ENCODE data around the gene SPP1. TPM values are rescaled to one million over a fixed set of nuclear protein-coding genes. Genes with fewer than 3 reads are reported as not detected.
"Not testable (repeated sequence)": the region's sequence is repeated elsewhere in the genome, so short reads cannot be mapped to it uniquely, and the experiment has no call there.

The SPP1 gene
- total RNA-seq, 1 experiment from 2014 or later: 1,002 TPM

DNA sequence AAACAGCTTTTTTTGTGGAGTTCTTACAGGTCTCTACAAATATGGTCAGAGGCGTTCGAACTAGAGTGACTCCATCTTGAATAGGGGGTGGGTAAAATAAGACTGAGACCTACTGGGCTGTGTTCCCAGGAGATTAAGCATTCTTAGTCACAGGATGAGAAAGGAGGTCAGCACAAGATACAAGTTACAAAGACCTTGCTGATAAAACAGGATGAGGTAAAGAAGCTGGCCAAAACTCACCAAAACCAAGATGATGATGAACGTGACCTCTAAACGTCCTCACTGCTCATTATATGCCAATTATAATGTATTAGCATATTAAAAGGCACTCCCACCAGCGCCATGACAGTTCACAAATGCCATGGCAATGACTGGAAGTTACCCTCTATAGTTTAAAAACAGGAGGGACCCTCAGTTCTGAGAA is 42.8 kb upstream of the SPP1 start:
- BruUV-seq (replicated peaks): no TSS peak
- TF ChIP-seq, protein P1, sequence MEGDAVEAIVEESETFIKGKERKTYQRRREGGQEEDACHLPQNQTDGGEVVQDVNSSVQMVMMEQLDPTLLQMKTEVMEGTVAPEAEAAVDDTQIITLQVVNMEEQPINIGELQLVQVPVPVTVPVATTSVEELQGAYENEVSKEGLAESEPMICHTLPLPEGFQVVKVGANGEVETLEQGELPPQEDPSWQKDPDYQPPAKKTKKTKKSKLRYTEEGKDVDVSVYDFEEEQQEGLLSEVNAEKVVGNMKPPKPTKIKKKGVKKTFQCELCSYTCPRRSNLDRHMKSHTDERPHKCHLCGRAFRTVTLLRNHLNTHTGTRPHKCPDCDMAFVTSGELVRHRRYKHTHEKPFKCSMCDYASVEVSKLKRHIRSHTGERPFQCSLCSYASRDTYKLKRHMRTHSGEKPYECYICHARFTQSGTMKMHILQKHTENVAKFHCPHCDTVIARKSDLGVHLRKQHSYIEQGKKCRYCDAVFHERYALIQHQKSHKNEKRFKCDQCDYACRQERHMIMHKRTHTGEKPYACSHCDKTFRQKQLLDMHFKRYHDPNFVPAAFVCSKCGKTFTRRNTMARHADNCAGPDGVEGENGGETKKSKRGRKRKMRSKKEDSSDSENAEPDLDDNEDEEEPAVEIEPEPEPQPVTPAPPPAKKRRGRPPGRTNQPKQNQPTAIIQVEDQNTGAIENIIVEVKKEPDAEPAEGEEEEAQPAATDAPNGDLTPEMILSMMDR (IDR thresholded peaks at IDR 0.05; ENCODE audit: unreplicated experiment): no peak
- Mint-ChIP-seq H3K36me3 (ENCODE audit: insufficient read depth, unreplicated experiment) (no peaks in the 10 kb centered on the region), H3K9me3 (ENCODE audit: low read depth, unreplicated experiment) (peaks cover 1% of the 10 kb centered on the region), H3K4me1 (ENCODE audit: low read depth, unreplicated experiment) (peaks cover 2% of the 10 kb centered on the region), H3K27me3 (ENCODE audit: unreplicated experiment) (no peaks in the 10 kb centered on the region), H3K27ac (ENCODE audit: unreplicated experiment) (no peak overlapping the region), H3K4me3 (ENCODE audit: low read depth, unreplicated experiment) (no peak overlapping the region)
- DNase-seq: no peak
- CTCF ChIA-PET: no interaction called here
- intact Hi-C loops (cut with micrococcal nuclease; ENCODE audit: unreplicated experiment): no loop called here

- no peaks in the 10 kb centered on the region for H3K36me3 Mint-ChIP-seq (ENCODE audit: insufficient read depth, unreplicated experiment)
- no peak overlapping the region for H3K4me3 Mint-ChIP-seq (ENCODE audit: low read depth, unreplicated experiment)
- H3K4me1 Mint-ChIP-seq (ENCODE audit: low read depth, unreplicated experiment): peaks cover 8% of the 10 kb centered on the region
- TF ChIP-seq, protein P1 (IDR thresholded peaks at IDR 0.05; ENCODE audit: unreplicated experiment): no peak
- no peaks in the 10 kb centered on the region for H3K9me3 Mint-ChIP-seq (ENCODE audit: low read depth, unreplicated experiment)
- H3K27ac Mint-ChIP-seq (ENCODE audit: unreplicated experiment): no peak overlapping the region
- intact Hi-C loops (cut with micrococcal nuclease; ENCODE audit: unreplicated experiment): no loop called here
- DNase-seq: no peak
- H3K27me3 Mint-ChIP-seq (ENCODE audit: unreplicated experiment): no peaks in the 10 kb centered on the region
- CTCF ChIA-PET: interaction anchor here (0.6 kb wide), 1 partner anchor 20 kb away, joined by 3 read pairs; no protein-coding TSS in a partner anchor
- no TSS peak for BruUV-seq (replicated peaks)
Measured at GRCh38 chr4:87933337-87933736, 42.2 kb upstream of the SPP1 start.

- TF ChIP-seq, protein P1 (IDR thresholded peaks at IDR 0.05; ENCODE audit: unreplicated experiment): no peak
Measured at GRCh38 chr4:87934157-87934704, 41.3 kb upstream of the SPP1 start.

DNA sequence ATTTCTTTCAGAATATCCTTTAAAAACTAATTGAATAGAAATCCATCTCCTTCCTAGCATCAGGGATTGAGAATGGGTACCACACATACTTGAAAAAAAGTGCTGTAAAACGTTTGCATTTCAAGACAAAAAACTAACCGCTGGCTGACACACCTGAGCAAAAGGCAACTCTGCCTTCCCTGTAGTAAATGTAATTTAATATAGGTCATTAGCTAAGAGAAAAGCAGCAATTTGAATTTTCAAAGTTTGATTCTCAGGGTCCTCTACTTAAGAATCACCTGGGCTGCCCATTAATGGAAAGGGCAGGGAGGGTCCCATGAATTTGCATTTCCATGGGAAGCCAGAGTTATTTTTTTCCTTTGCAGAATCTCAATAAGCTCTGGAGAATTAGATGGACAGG is 40.5 kb upstream of the SPP1 start:
- no peak overlapping the region for H3K27ac Mint-ChIP-seq (ENCODE audit: unreplicated experiment)
- intact Hi-C loops (cut with micrococcal nuclease; ENCODE audit: unreplicated experiment): no loop called here
- no peak for DNase-seq
- H3K4me3 Mint-ChIP-seq (ENCODE audit: low read depth, unreplicated experiment): no peak overlapping the region
- H3K9me3 Mint-ChIP-seq (ENCODE audit: low read depth, unreplicated experiment): no peaks in the 10 kb centered on the region
- peaks cover 9% of the 10 kb centered on the region for H3K4me1 Mint-ChIP-seq (ENCODE audit: low read depth, unreplicated experiment)
- H3K36me3 Mint-ChIP-seq (ENCODE audit: insufficient read depth, unreplicated experiment): no peaks in the 10 kb centered on the region
- no peaks in the 10 kb centered on the region for H3K27me3 Mint-ChIP-seq (ENCODE audit: unreplicated experiment)
- CTCF ChIA-PET: no interaction called here
- TF ChIP-seq, protein P1 (IDR thresholded peaks at IDR 0.05; ENCODE audit: unreplicated experiment): no peak
- no TSS peak for BruUV-seq (replicated peaks)

More at GRCh38 chr4:87934157-87934704, 41.3 kb upstream of the SPP1 start:
- CTCF ChIA-PET: no interaction called here
- no peak for DNase-seq
- no peaks in the 10 kb centered on the region for H3K36me3 Mint-ChIP-seq (ENCODE audit: insufficient read depth, unreplicated experiment)
- H3K9me3 Mint-ChIP-seq (ENCODE audit: low read depth, unreplicated experiment): no peaks in the 10 kb centered on the region
- intact Hi-C loops (cut with micrococcal nuclease; ENCODE audit: unreplicated experiment): no loop called here
- H3K4me3 Mint-ChIP-seq (ENCODE audit: low read depth, unreplicated experiment): no peak overlapping the region
- no TSS peak for BruUV-seq (replicated peaks)
- no peak overlapping the region for H3K27ac Mint-ChIP-seq (ENCODE audit: unreplicated experiment)
- peaks cover 9% of the 10 kb centered on the region for H3K4me1 Mint-ChIP-seq (ENCODE audit: low read depth, unreplicated experiment)
- no peaks in the 10 kb centered on the region for H3K27me3 Mint-ChIP-seq (ENCODE audit: unreplicated experiment)

GRCh38 chr4:87935954-87936353 is 39.6 kb upstream of the SPP1 start:
- intact Hi-C loops (cut with micrococcal nuclease; ENCODE audit: unreplicated experiment); DNase-seq; H3K27ac Mint-ChIP-seq (ENCODE audit: unreplicated experiment); BruUV-seq (replicated peaks); CTCF ChIA-PET; H3K4me3 Mint-ChIP-seq (ENCODE audit: low read depth, unreplicated experiment); H3K36me3 Mint-ChIP-seq (ENCODE audit: insufficient read depth, unreplicated experiment); H3K27me3 Mint-ChIP-seq (ENCODE audit: unreplicated experiment); H3K4me1 Mint-ChIP-seq (ENCODE audit: low read depth, unreplicated experiment); H3K9me3 Mint-ChIP-seq (ENCODE audit: low read depth, unreplicated experiment): not testable (repeated sequence)
